Neural cell (in vitro differentiated cells): ENCODE results near the gene DLG4.

ENCODE experiments used
- EP300 ChIP-seq: fragments of 450-650 bp; conservative IDR thresholded peaks from 2 replicates; pipeline ENCODE4 v1.6.1; 2014; ENCODE audit warnings: antibody characterized with exemption, mild to moderate bottlenecking, moderate library complexity; ENCODE audit not compliant: poor library complexity, severe bottlenecking
- EZH2 ChIP-seq: fragments of 200-600, 300-800 bp; shearing (Covaris generic), sonication (generic); IDR thresholded peaks from 2 replicates; pipeline ENCODE4 v1.6.1; 2014; ENCODE audit warnings: antibody characterized with exemption, low read length, borderline replicate concordance, mild to moderate bottlenecking; ENCODE audit not compliant: insufficient read depth, poor library complexity, severe bottlenecking
- RAD21 ChIP-seq: fragments of 450-650 bp; conservative IDR thresholded peaks from 2 replicates; pipeline ENCODE4 v1.6.1; 2014; ENCODE audit warnings: antibody characterized with exemption, mild to moderate bottlenecking, moderate library complexity
- TF ChIP-seq, protein P1 (sequence below): fragments of 450-650 bp; IDR thresholded peaks from 2 replicates; pipeline ENCODE4 v1.5.1; 2014; ENCODE audit warnings: antibody characterized with exemption, mild to moderate bottlenecking, moderate library complexity; ENCODE audit not compliant: poor library complexity, severe bottlenecking

DNA sequence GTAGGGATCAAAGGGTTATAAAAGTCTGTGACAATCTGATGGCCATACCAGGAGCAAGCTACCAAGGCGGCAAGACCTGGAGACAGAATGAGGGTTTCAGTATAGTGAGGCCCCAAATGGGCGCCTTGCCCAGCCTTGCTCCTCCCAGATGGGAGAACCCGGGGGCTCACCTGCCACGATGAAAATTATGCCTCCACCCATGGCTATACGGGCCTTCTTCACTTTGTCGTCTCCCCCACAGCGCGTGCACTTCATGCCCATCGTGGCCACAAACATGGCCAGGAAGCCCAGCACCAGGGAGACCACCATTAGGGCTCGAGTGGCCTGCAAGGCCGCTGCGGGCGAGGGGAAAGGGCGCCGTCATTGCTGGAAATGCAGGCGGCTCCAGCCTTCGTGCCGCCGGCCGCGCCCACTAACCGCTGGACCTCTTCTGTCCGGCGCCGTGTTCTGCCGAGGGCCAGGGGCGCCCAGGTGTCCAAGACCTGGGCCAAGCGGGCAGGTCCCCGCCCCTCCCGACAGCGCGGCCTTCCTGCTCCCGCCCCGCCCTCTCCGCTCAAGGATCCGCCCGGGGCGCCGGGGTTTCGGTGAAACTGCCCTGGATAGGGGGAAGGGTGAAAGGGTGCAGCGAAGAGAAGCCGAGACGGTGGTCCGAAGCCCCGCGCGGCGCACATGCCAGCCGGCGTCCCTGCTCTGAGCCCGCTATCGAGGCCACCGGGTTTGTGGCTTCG, 41.2 kb upstream of the DLG4 start:
- TF ChIP-seq, protein P1, sequence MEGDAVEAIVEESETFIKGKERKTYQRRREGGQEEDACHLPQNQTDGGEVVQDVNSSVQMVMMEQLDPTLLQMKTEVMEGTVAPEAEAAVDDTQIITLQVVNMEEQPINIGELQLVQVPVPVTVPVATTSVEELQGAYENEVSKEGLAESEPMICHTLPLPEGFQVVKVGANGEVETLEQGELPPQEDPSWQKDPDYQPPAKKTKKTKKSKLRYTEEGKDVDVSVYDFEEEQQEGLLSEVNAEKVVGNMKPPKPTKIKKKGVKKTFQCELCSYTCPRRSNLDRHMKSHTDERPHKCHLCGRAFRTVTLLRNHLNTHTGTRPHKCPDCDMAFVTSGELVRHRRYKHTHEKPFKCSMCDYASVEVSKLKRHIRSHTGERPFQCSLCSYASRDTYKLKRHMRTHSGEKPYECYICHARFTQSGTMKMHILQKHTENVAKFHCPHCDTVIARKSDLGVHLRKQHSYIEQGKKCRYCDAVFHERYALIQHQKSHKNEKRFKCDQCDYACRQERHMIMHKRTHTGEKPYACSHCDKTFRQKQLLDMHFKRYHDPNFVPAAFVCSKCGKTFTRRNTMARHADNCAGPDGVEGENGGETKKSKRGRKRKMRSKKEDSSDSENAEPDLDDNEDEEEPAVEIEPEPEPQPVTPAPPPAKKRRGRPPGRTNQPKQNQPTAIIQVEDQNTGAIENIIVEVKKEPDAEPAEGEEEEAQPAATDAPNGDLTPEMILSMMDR, result no peak
- TF ChIP-seq RAD21, result no peak
- no peak for TF ChIP-seq EP300
- no peak for TF ChIP-seq EZH2
